HepG2 (cell line): Measurements from ENCODE around the gene PRRT1. TPM values are rescaled to one million over a fixed set of nuclear protein-coding genes. Genes with fewer than 3 reads are reported as not detected.

ENCODE experiments used
- CEBPG ChIP-seq: IDR thresholded peaks from 2 replicates; pipeline ENCODE4 v1.6.1; 2016
- ELK4 ChIP-seq: sonication (generic); formaldehyde crosslinking; IDR thresholded peaks from 2 replicates; pipeline ENCODE4 v1.9.0; 2021; ENCODE audit warnings: missing genetic modification reagents, borderline replicate concordance
- HBP1 ChIP-seq: IDR thresholded peaks from 2 replicates; pipeline ENCODE4 v1.6.1; 2016; ENCODE audit warnings: low read depth, control low read depth
- HNRNPH1 ChIP-seq: fragments of 200-400 bp; formaldehyde crosslinking; optimal IDR thresholded peaks from 2 replicates; pipeline ENCODE3; 2017; ENCODE audit warnings: mild to moderate bottlenecking, low read depth, low read length
- MED8 ChIP-seq: sonication (generic); formaldehyde crosslinking; IDR thresholded peaks from 2 replicates; pipeline ENCODE4 v1.8.1; 2023; ENCODE audit warnings: mild to moderate bottlenecking, missing genetic modification reagents; ENCODE audit not compliant: insufficient replicate concordance
- MEIS1 ChIP-seq: sonication (generic); formaldehyde crosslinking; IDR thresholded peaks from 2 replicates; pipeline ENCODE4 v1.9.0; 2021; ENCODE audit warnings: mild to moderate bottlenecking, missing genetic modification reagents, moderate library complexity, borderline replicate concordance
- RXRA ChIP-seq: sonication (generic); formaldehyde crosslinking; IDR thresholded peaks from 2 replicates; pipeline ENCODE4 v1.5.1; 2020; ENCODE audit warnings: missing genetic modification reagents
- SKIL ChIP-seq: sonication (generic); formaldehyde crosslinking; IDR thresholded peaks from 2 replicates; pipeline ENCODE4 v1.8.0; 2022; ENCODE audit warnings: missing genetic modification reagents, mild to moderate bottlenecking, moderate library complexity, borderline replicate concordance
- ZNF280D ChIP-seq: sonication (generic); formaldehyde crosslinking; IDR thresholded peaks from 2 replicates; pipeline ENCODE4 v1.5.1; 2020; ENCODE audit warnings: mild to moderate bottlenecking, missing genetic modification reagents
- ZNF326 ChIP-seq: sonication (generic); formaldehyde crosslinking; IDR thresholded peaks from 2 replicates; pipeline ENCODE4 v1.4.0; 2020; ENCODE audit warnings: missing genetic modification reagents, borderline replicate concordance
- ZNF580 ChIP-seq: IDR thresholded peaks from 2 replicates; pipeline ENCODE4 v1.6.1; 2016; ENCODE audit warnings: low read depth, borderline replicate concordance
- ZNF646 ChIP-seq: sonication (generic); formaldehyde crosslinking; IDR thresholded peaks from 2 replicates; pipeline ENCODE4 v1.9.0; 2021; ENCODE audit warnings: mild to moderate bottlenecking, missing genetic modification reagents
- polyA plus RNA-seq, 8 experiments: library from polyadenylated mRNA; depleted of rRNA in 3 of 8; stranded (reverse) in 7 of 8; unstranded in 1 of 8; fragments of >200 nt; fragmentation: Illumina TruSeq in 4 of 8; extraction: Trizol in 4 of 8; gene quantifications; 2 replicates each; pipeline versions ENCODE4 v1.2.1 to v1.2.3, GENCODE V29; 2011 to 2016; ENCODE audit warnings: low read depth in 4 of 8, missing spikeins in 1 of 8, mixed read lengths in 1 of 8; ENCODE audit not compliant: insufficient read depth in 1 of 8
- total RNA-seq, 5 experiments: library from RNA; depleted of rRNA; stranded (reverse); fragments of >200 nt; fragmentation: Illumina TruSeq; extraction: Trizol; gene quantifications; 2 replicates each; pipeline ENCODE4 v1.2.3, GENCODE V29; 2016; ENCODE audit warnings: low read depth in 1 of 5

The PRRT1 gene
- total and polyA plus RNA-seq, 2 of the 13 experiments (the other 11 are each of a cell fraction or from before 2014, with no cell fraction given): 0.64 to 1.4 TPM

GRCh38 chr6:32195902-32196681, 44.4 kb upstream of the PRRT1 start (continued):
- TF ChIP-seq ZNF280D: peak; percentile 92
- no peak for TF ChIP-seq HNRNPH1
- TF ChIP-seq SKIL (CRISPR knock-in tag): peak; percentile 18; the same call in 1 of the 2 replicates
- TF ChIP-seq ZNF326 (CRISPR knock-in tag): no peak
- peak; percentile 49; the same call in 1 of the 2 replicates for TF ChIP-seq HBP1 (CRISPR knock-in tag)
- peak; percentile 71; the same call in 1 of the 2 replicates for TF ChIP-seq RXRA (CRISPR knock-in tag)
- no peak for TF ChIP-seq MED8 (CRISPR knock-in tag)
- peak; percentile 13; the same call in 1 of the 2 replicates for TF ChIP-seq CEBPG (CRISPR knock-in tag)
- no peak; the same call in 1 of the 2 replicates for TF ChIP-seq ZNF580 (CRISPR knock-in tag)
- TF ChIP-seq ZNF646: no peak
- 0 out of 2 replicates have a peak, but pooled peaks have one; percentile 33 for TF ChIP-seq ELK4 (CRISPR knock-in tag)
- TF ChIP-seq MEIS1 (CRISPR knock-in tag): peak; percentile 98
